ENCODE measurements around the gene TBCK. TPM values are rescaled to one million over a fixed set of nuclear protein-coding genes. Genes with fewer than 3 reads are reported as not detected.

The TBCK gene
- total and polyA plus RNA-seq, 2 of the 13 experiments (the other 11 are each of a cell fraction or from before 2014, with no cell fraction given): 51.0 to 62.4 TPM

DNA sequence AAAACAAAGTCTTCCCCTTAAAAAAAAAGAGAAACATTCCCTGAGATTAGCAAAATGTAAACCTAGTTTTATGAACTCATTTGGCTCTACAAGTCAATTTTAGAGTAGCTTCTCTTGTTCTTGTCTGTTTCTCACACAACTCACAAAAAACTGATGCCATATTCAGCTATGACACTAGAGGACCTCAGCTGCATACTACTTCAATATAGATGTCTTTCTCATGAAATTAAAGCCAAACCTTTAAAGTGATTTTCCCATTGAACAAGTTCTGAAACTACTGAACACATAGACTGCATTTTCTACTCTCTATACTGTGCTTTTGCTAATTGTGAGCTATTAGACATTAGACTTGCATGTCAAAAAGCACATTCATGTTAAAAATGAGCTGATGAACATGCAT lies 49.8 kb downstream of the TBCK start (continued):
- TF ChIP-seq ZNF326 (CRISPR knock-in tag; IDR thresholded peaks at IDR 0.05; ENCODE audit: borderline replicate concordance) (no peak), NFIC (IDR thresholded peaks at IDR 0.05; ENCODE audit: low read length) (no peak), PPARG (CRISPR knock-in tag; conservative IDR thresholded peaks at IDR 0.05) (no peak), CREB1 (IDR thresholded peaks at IDR 0.05) (no peak), CREB1 (CRISPR knock-in tag; IDR thresholded peaks at IDR 0.05) (peak; percentile 31; the same call in 1 of the 2 replicates), BCL6 (CRISPR knock-in tag; IDR thresholded peaks at IDR 0.05) (0 out of 2 replicates have a peak, but pooled peaks have one; percentile 33), SMAD1 (CRISPR knock-in tag; IDR thresholded peaks at IDR 0.05; ENCODE audit: borderline replicate concordance, low read depth) (no peak), ZNF17 (CRISPR knock-in tag; IDR thresholded peaks at IDR 0.05) (no peak), PHB2 (IDR thresholded peaks at IDR 0.05; ENCODE audit: partially characterized antibody) (no peak), ISL2 (CRISPR knock-in tag; IDR thresholded peaks at IDR 0.05) (no peak), ZNF660 (CRISPR knock-in tag; IDR thresholded peaks at IDR 0.05; ENCODE audit: borderline replicate concordance, low read depth) (no peak), KLF16 (CRISPR knock-in tag; IDR thresholded peaks at IDR 0.05) (peak in 1 of 2 experiments; percentile 44; a peak in 1 of 4 replicates), KAT8 (CRISPR knock-in tag; IDR thresholded peaks at IDR 0.05) (peak; percentile 44; the same call in 1 of the 2 replicates), ZBTB42 (CRISPR knock-in tag; IDR thresholded peaks at IDR 0.05) (no peak), ZNF335 (CRISPR knock-in tag; IDR thresholded peaks at IDR 0.05) (peak; percentile 82), HMGA1 (CRISPR knock-in tag; conservative IDR thresholded peaks at IDR 0.05) (no peak)
- TF ChIP-seq, protein P1, sequence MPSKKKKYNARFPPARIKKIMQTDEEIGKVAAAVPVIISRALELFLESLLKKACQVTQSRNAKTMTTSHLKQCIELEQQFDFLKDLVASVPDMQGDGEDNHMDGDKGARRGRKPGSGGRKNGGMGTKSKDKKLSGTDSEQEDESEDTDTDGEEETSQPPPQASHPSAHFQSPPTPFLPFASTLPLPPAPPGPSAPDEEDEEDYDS (CRISPR knock-in tag; IDR thresholded peaks at IDR 0.05): 0 out of 2 replicates have a peak, but pooled peaks have one; percentile 33
- TF ChIP-seq, protein P2, sequence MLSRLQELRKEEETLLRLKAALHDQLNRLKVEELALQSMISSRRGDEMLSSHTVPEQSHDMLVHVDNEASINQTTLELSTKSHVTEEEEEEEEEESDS (CRISPR knock-in tag; IDR thresholded peaks at IDR 0.05; ENCODE audit: borderline replicate concordance): no peak
- TF ChIP-seq, protein P3, sequence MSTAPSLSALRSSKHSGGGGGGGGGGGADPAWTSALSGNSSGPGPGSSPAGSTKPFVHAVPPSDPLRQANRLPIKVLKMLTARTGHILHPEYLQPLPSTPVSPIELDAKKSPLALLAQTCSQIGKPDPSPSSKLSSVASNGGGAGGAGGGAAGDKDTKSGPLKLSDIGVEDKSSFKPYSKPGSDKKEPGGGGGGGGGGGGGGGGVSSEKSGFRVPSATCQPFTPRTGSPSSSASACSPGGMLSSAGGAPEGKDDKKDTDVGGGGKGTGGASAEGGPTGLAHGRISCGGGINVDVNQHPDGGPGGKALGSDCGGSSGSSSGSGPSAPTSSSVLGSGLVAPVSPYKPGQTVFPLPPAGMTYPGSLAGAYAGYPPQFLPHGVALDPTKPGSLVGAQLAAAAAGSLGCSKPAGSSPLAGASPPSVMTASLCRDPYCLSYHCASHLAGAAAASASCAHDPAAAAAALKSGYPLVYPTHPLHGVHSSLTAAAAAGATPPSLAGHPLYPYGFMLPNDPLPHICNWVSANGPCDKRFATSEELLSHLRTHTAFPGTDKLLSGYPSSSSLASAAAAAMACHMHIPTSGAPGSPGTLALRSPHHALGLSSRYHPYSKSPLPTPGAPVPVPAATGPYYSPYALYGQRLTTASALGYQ (CRISPR knock-in tag; IDR thresholded peaks at IDR 0.05): no peak
- TF ChIP-seq, protein P4, sequence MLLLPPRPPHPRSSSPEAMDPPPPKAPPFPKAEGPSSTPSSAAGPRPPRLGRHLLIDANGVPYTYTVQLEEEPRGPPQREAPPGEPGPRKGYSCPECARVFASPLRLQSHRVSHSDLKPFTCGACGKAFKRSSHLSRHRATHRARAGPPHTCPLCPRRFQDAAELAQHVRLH (CRISPR knock-in tag; IDR thresholded peaks at IDR 0.05; ENCODE audit: borderline replicate concordance, low read depth): no peak
- TF ChIP-seq, protein P5, sequence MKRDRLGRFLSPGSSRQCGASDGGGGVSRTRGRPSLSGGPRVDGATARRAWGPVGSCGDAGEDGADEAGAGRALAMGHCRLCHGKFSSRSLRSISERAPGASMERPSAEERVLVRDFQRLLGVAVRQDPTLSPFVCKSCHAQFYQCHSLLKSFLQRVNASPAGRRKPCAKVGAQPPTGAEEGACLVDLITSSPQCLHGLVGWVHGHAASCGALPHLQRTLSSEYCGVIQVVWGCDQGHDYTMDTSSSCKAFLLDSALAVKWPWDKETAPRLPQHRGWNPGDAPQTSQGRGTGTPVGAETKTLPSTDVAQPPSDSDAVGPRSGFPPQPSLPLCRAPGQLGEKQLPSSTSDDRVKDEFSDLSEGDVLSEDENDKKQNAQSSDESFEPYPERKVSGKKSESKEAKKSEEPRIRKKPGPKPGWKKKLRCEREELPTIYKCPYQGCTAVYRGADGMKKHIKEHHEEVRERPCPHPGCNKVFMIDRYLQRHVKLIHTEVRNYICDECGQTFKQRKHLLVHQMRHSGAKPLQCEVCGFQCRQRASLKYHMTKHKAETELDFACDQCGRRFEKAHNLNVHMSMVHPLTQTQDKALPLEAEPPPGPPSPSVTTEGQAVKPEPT (CRISPR knock-in tag; IDR thresholded peaks at IDR 0.05; ENCODE audit: low read depth): no peak
- TF ChIP-seq, protein P6, sequence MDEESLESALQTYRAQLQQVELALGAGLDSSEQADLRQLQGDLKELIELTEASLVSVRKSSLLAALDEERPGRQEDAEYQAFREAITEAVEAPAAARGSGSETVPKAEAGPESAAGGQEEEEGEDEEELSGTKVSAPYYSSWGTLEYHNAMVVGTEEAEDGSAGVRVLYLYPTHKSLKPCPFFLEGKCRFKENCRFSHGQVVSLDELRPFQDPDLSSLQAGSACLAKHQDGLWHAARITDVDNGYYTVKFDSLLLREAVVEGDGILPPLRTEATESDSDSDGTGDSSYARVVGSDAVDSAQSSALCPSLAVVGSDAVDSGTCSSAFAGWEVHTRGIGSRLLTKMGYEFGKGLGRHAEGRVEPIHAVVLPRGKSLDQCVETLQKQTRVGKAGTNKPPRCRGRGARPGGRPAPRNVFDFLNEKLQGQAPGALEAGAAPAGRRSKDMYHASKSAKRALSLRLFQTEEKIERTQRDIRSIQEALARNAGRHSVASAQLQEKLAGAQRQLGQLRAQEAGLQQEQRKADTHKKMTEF (CRISPR knock-in tag; IDR thresholded peaks at IDR 0.05): no peak
- TF ChIP-seq, protein P7, sequence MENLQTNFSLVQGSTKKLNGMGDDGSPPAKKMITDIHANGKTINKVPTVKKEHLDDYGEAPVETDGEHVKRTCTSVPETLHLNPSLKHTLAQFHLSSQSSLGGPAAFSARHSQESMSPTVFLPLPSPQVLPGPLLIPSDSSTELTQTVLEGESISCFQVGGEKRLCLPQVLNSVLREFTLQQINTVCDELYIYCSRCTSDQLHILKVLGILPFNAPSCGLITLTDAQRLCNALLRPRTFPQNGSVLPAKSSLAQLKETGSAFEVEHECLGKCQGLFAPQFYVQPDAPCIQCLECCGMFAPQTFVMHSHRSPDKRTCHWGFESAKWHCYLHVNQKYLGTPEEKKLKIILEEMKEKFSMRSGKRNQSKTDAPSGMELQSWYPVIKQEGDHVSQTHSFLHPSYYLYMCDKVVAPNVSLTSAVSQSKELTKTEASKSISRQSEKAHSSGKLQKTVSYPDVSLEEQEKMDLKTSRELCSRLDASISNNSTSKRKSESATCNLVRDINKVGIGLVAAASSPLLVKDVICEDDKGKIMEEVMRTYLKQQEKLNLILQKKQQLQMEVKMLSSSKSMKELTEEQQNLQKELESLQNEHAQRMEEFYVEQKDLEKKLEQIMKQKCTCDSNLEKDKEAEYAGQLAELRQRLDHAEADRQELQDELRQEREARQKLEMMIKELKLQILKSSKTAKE (CRISPR knock-in tag; IDR thresholded peaks at IDR 0.05; ENCODE audit: borderline replicate concordance): no peak
